Ishikawa (cell line): Measurements from ENCODE around the gene ARSB.

Experiments
- CEBPB ChIP-seq: IDR thresholded peaks from 2 replicates; pipeline ENCODE4 v1.6.1; 2012
- CREB1 ChIP-seq: IDR thresholded peaks from 2 replicates; pipeline ENCODE4 v1.6.1; 2012; ENCODE audit warnings: low read depth
- EGR1 ChIP-seq: IDR thresholded peaks from 2 replicates; pipeline ENCODE4 v1.6.1; 2012
- EP300 ChIP-seq: IDR thresholded peaks from 2 replicates; pipeline ENCODE4 v1.6.1; 2012; ENCODE audit warnings: borderline replicate concordance
- FOXM1 ChIP-seq: IDR thresholded peaks from 2 replicates; pipeline ENCODE4 v1.6.1; 2012; ENCODE audit warnings: low read depth, borderline replicate concordance
- NFIC ChIP-seq: IDR thresholded peaks from 2 replicates; pipeline ENCODE4 v1.6.1; 2012
- RAD21 ChIP-seq: IDR thresholded peaks from 2 replicates; pipeline ENCODE4 v1.6.1; 2012; ENCODE audit warnings: low read depth
- TCF12 ChIP-seq: IDR thresholded peaks from 2 replicates; pipeline ENCODE4 v1.6.1; 2012; ENCODE audit warnings: low read depth
- TEAD4 ChIP-seq: IDR thresholded peaks from 2 replicates; pipeline ENCODE4 v1.6.1; 2012
- YY1 ChIP-seq: IDR thresholded peaks from 2 replicates; pipeline ENCODE4 v1.6.1; 2012; ENCODE audit warnings: low read depth
- ZBTB7A ChIP-seq: IDR thresholded peaks from 2 replicates; pipeline ENCODE4 v1.6.1; 2012; ENCODE audit warnings: low read depth
- TF ChIP-seq, protein P1 (sequence below): IDR thresholded peaks from 2 replicates; pipeline ENCODE4 v1.6.1; 2012
- TF ChIP-seq, protein P2 (sequence below): IDR thresholded peaks from 2 replicates; pipeline ENCODE4 v1.6.1; 2012; ENCODE audit warnings: low read depth, mild to moderate bottlenecking
- TF ChIP-seq, protein P3 (sequence below): IDR thresholded peaks from 2 replicates; pipeline ENCODE4 v1.6.1; 2012

ARSB gene

DNA sequence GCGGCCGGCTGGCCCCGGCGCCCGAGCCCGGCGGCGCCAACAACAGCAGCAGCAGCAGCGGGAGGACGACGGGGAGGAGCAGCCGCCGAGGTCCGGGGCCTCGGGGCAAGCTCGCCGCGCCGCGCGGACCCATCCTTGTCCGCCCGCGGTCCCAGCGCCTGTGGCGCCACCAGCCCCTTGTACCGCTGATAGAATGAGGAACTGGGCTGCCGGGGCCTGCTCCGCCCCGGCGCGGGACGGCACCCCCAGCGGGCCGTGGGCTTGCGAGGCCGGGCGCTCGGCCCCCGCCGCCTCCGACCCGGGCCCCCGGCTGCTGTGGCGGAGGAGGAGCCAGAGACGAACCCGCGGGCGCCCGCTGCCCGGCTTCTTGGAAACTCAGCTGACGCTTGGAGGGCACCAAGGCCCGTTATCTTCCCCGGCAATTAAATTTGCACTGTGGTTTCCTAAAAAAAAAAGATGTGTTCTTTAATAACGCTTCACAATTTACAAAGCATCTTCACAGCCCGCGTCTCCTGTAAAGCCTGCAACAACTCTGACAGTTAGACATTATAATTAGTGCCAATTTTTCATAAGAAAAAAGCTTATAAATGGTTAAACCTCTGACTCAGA is at the start of gene ARSB:
TSS of gene ARSB (minus strand) at position 195 of the 609 bp plus-strand sequence. CDS start at position 133, 62 bp downstream.
- TF ChIP-seq TEAD4 (0 out of 2 replicates have a peak, but pooled peaks have one; percentile 9), CEBPB (no peak)
- TF ChIP-seq, protein P1, sequence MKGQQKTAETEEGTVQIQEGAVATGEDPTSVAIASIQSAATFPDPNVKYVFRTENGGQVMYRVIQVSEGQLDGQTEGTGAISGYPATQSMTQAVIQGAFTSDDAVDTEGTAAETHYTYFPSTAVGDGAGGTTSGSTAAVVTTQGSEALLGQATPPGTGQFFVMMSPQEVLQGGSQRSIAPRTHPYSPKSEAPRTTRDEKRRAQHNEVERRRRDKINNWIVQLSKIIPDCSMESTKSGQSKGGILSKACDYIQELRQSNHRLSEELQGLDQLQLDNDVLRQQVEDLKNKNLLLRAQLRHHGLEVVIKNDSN: 0 out of 2 replicates have a peak, but pooled peaks have one; percentile 9

DNA sequence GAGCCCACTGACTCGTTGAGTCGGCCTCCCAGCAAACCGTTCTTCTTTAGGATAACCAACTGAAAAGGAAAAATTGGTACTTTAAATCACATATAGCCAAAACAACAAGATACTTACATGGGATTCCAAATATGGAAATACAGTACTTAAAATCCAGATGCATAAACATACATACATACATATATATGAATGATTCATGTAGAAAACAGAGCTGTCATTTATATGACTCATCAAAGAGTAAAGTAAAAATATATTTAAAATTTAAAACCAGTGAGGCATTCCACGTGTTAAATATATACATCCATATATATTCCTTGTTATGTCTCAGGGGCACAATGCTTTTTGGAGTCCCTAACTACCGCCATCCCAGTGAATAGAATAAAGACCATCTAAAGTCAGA is 47.7 kb upstream of the ARSB start:
- TF ChIP-seq, protein P2, sequence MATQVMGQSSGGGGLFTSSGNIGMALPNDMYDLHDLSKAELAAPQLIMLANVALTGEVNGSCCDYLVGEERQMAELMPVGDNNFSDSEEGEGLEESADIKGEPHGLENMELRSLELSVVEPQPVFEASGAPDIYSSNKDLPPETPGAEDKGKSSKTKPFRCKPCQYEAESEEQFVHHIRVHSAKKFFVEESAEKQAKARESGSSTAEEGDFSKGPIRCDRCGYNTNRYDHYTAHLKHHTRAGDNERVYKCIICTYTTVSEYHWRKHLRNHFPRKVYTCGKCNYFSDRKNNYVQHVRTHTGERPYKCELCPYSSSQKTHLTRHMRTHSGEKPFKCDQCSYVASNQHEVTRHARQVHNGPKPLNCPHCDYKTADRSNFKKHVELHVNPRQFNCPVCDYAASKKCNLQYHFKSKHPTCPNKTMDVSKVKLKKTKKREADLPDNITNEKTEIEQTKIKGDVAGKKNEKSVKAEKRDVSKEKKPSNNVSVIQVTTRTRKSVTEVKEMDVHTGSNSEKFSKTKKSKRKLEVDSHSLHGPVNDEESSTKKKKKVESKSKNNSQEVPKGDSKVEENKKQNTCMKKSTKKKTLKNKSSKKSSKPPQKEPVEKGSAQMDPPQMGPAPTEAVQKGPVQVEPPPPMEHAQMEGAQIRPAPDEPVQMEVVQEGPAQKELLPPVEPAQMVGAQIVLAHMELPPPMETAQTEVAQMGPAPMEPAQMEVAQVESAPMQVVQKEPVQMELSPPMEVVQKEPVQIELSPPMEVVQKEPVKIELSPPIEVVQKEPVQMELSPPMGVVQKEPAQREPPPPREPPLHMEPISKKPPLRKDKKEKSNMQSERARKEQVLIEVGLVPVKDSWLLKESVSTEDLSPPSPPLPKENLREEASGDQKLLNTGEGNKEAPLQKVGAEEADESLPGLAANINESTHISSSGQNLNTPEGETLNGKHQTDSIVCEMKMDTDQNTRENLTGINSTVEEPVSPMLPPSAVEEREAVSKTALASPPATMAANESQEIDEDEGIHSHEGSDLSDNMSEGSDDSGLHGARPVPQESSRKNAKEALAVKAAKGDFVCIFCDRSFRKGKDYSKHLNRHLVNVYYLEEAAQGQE: no peak
- no peak for TF ChIP-seq NFIC

DNA sequence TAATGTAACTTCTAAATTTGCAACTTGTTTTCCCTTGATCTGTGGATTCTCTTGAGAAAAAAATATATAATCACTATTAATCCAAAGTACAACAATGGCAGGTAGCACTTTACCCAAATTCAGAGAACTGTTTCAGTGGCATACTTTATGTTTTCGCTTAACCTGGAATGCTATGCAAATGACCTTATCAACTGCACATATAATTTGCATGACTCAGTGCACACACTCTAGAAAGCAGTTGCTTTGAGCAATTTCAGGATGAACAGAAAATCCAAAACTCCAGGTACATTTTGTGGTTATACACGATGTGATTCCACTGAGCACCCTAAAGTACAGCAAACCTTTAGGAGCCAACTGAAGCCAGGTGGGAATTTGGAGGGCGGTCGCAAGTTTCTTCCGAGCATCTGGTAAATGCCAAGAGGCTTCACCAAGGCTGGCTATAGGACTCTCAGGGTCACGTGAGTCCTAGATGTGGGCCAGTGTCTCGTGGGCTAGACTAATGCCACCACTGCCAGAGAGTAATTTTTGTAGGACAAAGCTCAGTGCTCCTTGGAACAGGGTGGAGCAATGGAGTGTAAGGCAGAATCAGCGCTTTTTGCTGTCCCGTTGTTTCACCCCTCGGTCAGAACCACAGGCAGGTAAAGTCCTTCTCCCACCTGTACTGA is 47.1 kb upstream of the ARSB start:
- TF ChIP-seq YY1 (no peak), TCF12 (no peak), RAD21 (no peak)

DNA sequence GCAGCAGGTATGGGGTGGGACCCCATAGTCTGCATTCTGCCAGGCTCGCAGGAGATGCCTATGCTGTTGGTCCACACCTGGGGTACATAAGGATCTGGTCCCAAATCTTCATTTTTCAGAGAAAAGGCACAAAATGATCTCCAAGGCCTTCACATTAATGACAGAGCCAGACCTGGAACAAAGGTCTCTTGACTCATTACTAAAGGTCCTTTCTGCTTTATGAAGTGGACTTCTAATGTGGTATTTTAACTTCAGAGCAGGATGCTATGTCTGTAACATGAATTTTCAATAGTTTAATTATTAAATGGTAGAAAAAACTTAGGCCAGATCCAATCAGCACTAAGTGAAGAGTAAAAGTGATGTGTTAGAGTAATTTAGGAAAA is 46.4 kb upstream of the ARSB start:
- TF ChIP-seq TCF12: no peak
- TF ChIP-seq ZBTB7A: no peak
- TF ChIP-seq, protein P2: no peak
- no peak for TF ChIP-seq EGR1
- TF ChIP-seq RAD21: no peak
- TF ChIP-seq, protein P3, sequence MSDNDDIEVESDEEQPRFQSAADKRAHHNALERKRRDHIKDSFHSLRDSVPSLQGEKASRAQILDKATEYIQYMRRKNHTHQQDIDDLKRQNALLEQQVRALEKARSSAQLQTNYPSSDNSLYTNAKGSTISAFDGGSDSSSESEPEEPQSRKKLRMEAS: no peak
- TF ChIP-seq CREB1: no peak
- no peak for TF ChIP-seq EP300
- TF ChIP-seq, protein P1: no peak

DNA sequence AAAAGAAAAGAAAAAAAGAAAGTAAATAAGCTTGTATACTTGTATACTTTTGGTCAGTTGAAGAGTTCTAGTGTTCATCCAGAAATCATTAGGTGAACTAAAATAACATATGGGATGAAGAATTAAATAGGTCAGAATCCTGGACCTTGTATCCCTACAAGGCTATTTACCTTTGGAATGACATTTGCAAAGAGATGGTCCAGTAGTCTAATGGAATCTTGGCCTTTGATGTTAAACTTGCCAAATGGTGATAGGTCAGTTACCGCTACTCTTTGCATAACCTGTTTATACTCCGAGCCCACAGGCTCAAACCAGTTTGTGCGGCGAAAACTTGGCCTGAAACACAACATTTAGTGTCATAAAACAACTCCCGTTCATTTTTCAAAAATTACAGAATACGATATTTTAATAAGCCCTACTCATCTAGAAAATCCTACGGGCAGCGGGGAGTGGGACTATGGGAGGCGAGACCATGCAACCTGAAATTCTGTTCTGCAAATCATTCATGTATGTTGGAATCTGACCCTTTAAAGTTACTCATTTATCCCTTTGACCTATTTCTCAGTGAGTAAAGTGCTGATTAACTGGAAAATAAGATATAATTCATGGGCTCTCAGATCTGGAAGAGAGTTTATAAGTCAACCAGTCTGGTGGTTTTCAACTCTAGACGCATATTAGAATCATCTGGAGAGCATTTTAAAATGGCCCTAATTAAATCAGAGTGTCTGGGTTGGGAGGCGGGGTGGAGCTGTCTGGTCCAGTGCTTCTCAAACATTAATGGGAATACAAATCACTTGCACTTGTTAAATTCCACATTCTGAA is 45.8 kb upstream of the ARSB start:
- TF ChIP-seq EP300 (no peak), ZBTB7A (no peak), TCF12 (peak; percentile 37; the same call in 1 of the 2 replicates), TEAD4 (peak; percentile 34; the same call in 1 of the 2 replicates)

DNA sequence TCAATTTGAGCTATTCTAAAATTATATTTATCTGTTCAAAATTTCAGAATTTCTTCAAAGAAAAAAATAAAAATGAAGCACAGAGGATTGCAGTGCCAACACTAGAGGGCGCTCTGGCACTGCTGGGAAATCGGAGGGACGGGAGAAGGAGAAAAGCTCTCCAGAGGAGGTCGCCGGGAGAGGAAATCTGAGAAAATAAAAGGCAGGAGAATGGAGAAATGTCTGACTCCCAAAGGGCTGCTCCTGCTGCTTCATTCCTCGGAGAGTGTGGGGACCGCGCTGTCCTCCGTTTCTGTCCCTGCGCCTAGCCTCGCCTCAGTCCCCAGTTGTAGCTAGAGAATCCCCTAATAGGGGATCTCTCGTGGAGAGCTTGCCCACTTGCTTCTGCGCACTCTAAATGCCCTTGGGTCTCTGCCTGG is 40.0 kb upstream of the ARSB start:
- peak; percentile 96 for TF ChIP-seq RAD21
- no peak for TF ChIP-seq YY1

DNA sequence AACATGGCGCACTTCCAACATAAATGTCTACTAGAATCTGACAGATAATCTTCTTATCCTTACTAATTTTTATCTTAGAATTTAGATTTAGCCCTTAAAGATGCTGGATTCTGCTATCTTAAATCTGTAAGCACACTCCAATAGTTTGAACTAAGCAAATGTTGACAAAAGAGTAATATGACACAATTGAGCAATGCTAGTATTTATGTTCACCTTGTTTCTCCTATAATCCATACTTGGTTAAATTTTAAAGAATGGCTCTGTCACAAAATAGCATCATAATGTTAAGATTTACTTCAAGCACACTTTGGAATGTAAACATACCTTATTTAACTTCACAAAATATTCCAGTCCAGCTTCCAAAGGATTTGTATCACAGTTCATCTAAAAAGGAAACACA is 38.8 kb upstream of the ARSB start:
- TF ChIP-seq ZBTB7A (no peak), TEAD4 (no peak), EP300 (no peak), CEBPB (no peak), FOXM1 (no peak), RAD21 (no peak), TCF12 (no peak), NFIC (no peak), CREB1 (no peak)
- TF ChIP-seq, protein P1: no peak
- TF ChIP-seq, protein P2: no peak
